Suppressor macrophage treated with lipopolysaccharide for 4 hours (primary cell): ENCODE results near the gene SLCO1C1.
"Not testable (repeated sequence)": the region's sequence is repeated elsewhere in the genome, so short reads cannot be mapped to it uniquely, and the experiment has no call there.

ENCODE experiments used
- DNase-seq: peaks from one replicate; pipeline ENCODE4 v3.0.0-alpha.2; 2020

SLCO1C1 gene

GRCh38 chr12:20695232-20695631, at the start of gene SLCO1C1:
SLCO1C1 (plus strand) TSS chr12:20695332; CDS start chr12:20699577, 4,245 bp downstream.
- no peak for DNase-seq

GRCh38 chr12:20646239-20646827, 48.8 kb upstream of the SLCO1C1 start:
- peak; percentile 19 for DNase-seq

GRCh38 chr12:20653871-20654270, 41.3 kb upstream of the SLCO1C1 start:
- no peak for DNase-seq

- no peak for DNase-seq
Observed at GRCh38 chr12:20656600-20656999, 38.5 kb upstream of the SLCO1C1 start.

- no peak for DNase-seq
Observed at GRCh38 chr12:20657496-20657895, 37.6 kb upstream of the SLCO1C1 start.

- DNase-seq: no peak
Observed at GRCh38 chr12:20681334-20681733, 13.8 kb upstream of the SLCO1C1 start.

GRCh38 chr12:20696181-20696905, 1.2 kb downstream of the SLCO1C1 start:
- no peak for DNase-seq

GRCh38 chr12:20701106-20701505, 6.0 kb downstream of the SLCO1C1 start:
- no peak for DNase-seq

- no peak for DNase-seq
Observed at GRCh38 chr12:20704860-20705259, 9.7 kb downstream of the SLCO1C1 start.

- no peak for DNase-seq
Observed at GRCh38 chr12:20711846-20712245, 16.7 kb downstream of the SLCO1C1 start.

- DNase-seq: no peak
Observed at GRCh38 chr12:20716037-20716436, 20.9 kb downstream of the SLCO1C1 start.

GRCh38 chr12:20716985-20717384, 21.9 kb downstream of the SLCO1C1 start:
- DNase-seq: no peak

- no peak for DNase-seq
Observed at GRCh38 chr12:20718294-20718693, 23.2 kb downstream of the SLCO1C1 start.

- no peak for DNase-seq
Observed at GRCh38 chr12:20722142-20722541, 27.0 kb downstream of the SLCO1C1 start.

- no peak for DNase-seq
Observed at GRCh38 chr12:20731274-20731673, 36.1 kb downstream of the SLCO1C1 start.

GRCh38 chr12:20740972-20741371, 45.8 kb downstream of the SLCO1C1 start:
- DNase-seq: no peak

- DNase-seq: no peak
Observed at GRCh38 chr12:20748198-20748597, 53.1 kb downstream of the SLCO1C1 start.

- DNase-seq: no peak
Observed at GRCh38 chr12:20751046-20751445, 55.9 kb downstream of the SLCO1C1 start.

- DNase-seq: no peak
Observed at GRCh38 chr12:20777420-20777819, 82.3 kb downstream of the SLCO1C1 start.

GRCh38 chr12:20778969-20779368, 83.8 kb downstream of the SLCO1C1 start:
- no peak for DNase-seq

GRCh38 chr12:20779971-20780370, 84.8 kb downstream of the SLCO1C1 start:
- not testable (repeated sequence) for DNase-seq

GRCh38 chr12:20783796-20784357, 88.7 kb downstream of the SLCO1C1 start:
- DNase-seq: not testable (repeated sequence)

- no peak for DNase-seq
Observed at GRCh38 chr12:20792971-20793370, 97.8 kb downstream of the SLCO1C1 start.

GRCh38 chr12:20798554-20798953, 103.4 kb downstream of the SLCO1C1 start:
- no peak for DNase-seq
